Measurements from ENCODE around the gene COPS7A. TPM values are rescaled to one million over a fixed set of nuclear protein-coding genes. Genes with fewer than 3 reads are reported as not detected.

Gene COPS7A
- total RNA-seq, 1 experiment from 2014 or later: 82.3 TPM

DNA sequence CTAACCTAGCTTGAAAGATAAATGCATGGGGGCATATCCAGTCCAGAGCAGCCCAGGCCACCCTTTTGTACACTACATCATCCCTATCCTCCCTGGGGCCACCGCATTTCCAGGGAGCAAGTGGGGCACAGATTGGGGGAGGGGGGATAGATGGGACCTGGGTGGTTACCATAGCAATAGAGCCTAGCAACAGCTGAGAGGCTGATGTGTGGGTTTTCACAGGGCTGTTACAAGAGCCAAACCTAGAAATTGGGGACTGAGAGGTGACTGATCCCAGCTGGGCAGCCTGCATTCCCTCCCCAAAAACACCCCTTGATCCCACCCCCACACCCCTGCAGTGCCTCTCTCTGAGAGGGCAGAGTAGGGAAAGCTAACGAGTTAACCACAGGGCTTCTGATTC, 31.0 kb upstream of the COPS7A start:
- ChIA-PET POLR2A (ENCODE audit: unreplicated experiment) (no interaction called here), CTCF (no interaction called here)
- ATAC-seq (no peak), DNase-seq (no peak)
- Histone ChIP-seq H3K4me1 (ENCODE audit: insufficient read depth, low read length) (0 out of 2 replicates have a peak, but pooled peaks cover under 1% of the 10 kb centered on the region), H3K27me3 (ENCODE audit: low read length) (no peaks in the 10 kb centered on the region), H3K4me3 (ENCODE audit: low read length) (no peak overlapping the region), H3K9ac (ENCODE audit: low read length) (no peak overlapping the region), H3K4me2 (ENCODE audit: low read length) (no peak overlapping the region), H4K20me1 (ENCODE audit: low read length) (no peaks in the 10 kb centered on the region), H3K27ac (ENCODE audit: low read length) (no peak overlapping the region), H3K36me3 (ENCODE audit: low read depth, low read length) (no peaks in the 10 kb centered on the region), H2AFZ (ENCODE audit: low read length) (no peak overlapping the region), H3K9me3 (ENCODE audit: low read length) (no peaks in the 10 kb centered on the region), H3K9me2 (replicated peaks; ENCODE audit: low read length) (no peaks in the 10 kb centered on the region), H3K79me2 (ENCODE audit: low read length) (peaks cover 24% of the 10 kb centered on the region), H3F3A (ENCODE audit: low read length, unreplicated experiment) (no peaks in the 10 kb centered on the region)
- TF ChIP-seq EZH2phosphoT487 (IDR thresholded peaks at IDR 0.05; ENCODE audit: borderline replicate concordance, low read length): no peak
- no peak for TF ChIP-seq EZH2 (IDR thresholded peaks at IDR 0.05; ENCODE audit: low read length, unreplicated experiment)
- TF ChIP-seq CTCF (conservative IDR thresholded peaks at IDR 0.05; ENCODE audit: low read depth, low read length): no peak
- no TSS peak for BruUV-seq (replicated peaks)
- intact Hi-C loops (cut with micrococcal nuclease): no loop called here

- no peaks in the 10 kb centered on the region for H3K9me3 ChIP-seq (ENCODE audit: low read length)
- TF ChIP-seq CTCF (conservative IDR thresholded peaks at IDR 0.05; ENCODE audit: low read depth, low read length) (no peak), EZH2 (IDR thresholded peaks at IDR 0.05; ENCODE audit: low read length, unreplicated experiment) (no peak), EZH2phosphoT487 (IDR thresholded peaks at IDR 0.05; ENCODE audit: borderline replicate concordance, low read length) (no peak)
- H3K4me2 ChIP-seq (ENCODE audit: low read length): no peak overlapping the region
- H3K9me2 ChIP-seq (replicated peaks; ENCODE audit: low read length): no peaks in the 10 kb centered on the region
- intact Hi-C loops (cut with micrococcal nuclease): no loop called here
- H3K4me3 ChIP-seq (ENCODE audit: low read length): no peak overlapping the region
- ChIA-PET POLR2A (ENCODE audit: unreplicated experiment) (no interaction called here), CTCF (no interaction called here)
- peaks cover 14% of the 10 kb centered on the region for H3K79me2 ChIP-seq (ENCODE audit: low read length)
- no peaks in the 10 kb centered on the region for H3F3A ChIP-seq (ENCODE audit: low read length, unreplicated experiment)
- ATAC-seq (no peak), DNase-seq (no peak)
- no peak overlapping the region for H2AFZ ChIP-seq (ENCODE audit: low read length)
- no peaks in the 10 kb centered on the region for H4K20me1 ChIP-seq (ENCODE audit: low read length)
- no peaks in the 10 kb centered on the region for H3K4me1 ChIP-seq (ENCODE audit: insufficient read depth, low read length)
- BruUV-seq (replicated peaks): no TSS peak
- H3K36me3 ChIP-seq (ENCODE audit: low read depth, low read length): no peaks in the 10 kb centered on the region
- H3K9ac ChIP-seq (ENCODE audit: low read length): no peak overlapping the region
- H3K27me3 ChIP-seq (ENCODE audit: low read length): 0 out of 2 replicates have a peak, but pooled peaks cover 3% of the 10 kb centered on the region
- no peak overlapping the region for H3K27ac ChIP-seq (ENCODE audit: low read length)
Measured at GRCh38 chr12:6693832-6694355, 30.0 kb upstream of the COPS7A start.

- Histone ChIP-seq H3K9me2 (replicated peaks; ENCODE audit: low read length) (no peaks in the 10 kb centered on the region), H3K27me3 (ENCODE audit: low read length) (peaks cover 10% of the 10 kb centered on the region; the same call in 1 of the 2 replicates), H3K9me3 (ENCODE audit: low read length) (no peaks in the 10 kb centered on the region), H4K20me1 (ENCODE audit: low read length) (no peaks in the 10 kb centered on the region), H3K9ac (ENCODE audit: low read length) (no peak overlapping the region), H3K4me3 (ENCODE audit: low read length) (no peak overlapping the region), H3F3A (ENCODE audit: low read length, unreplicated experiment) (no peaks in the 10 kb centered on the region), H3K4me2 (ENCODE audit: low read length) (no peak overlapping the region), H3K79me2 (ENCODE audit: low read length) (peaks cover 9% of the 10 kb centered on the region), H3K27ac (ENCODE audit: low read length) (no peak overlapping the region), H2AFZ (ENCODE audit: low read length) (no peak overlapping the region), H3K36me3 (ENCODE audit: low read depth, low read length) (no peaks in the 10 kb centered on the region), H3K4me1 (ENCODE audit: insufficient read depth, low read length) (no peaks in the 10 kb centered on the region)
- ChIA-PET POLR2A (ENCODE audit: unreplicated experiment) (no interaction called here), CTCF (no interaction called here)
- no TSS peak for BruUV-seq (replicated peaks)
- TF ChIP-seq CTCF (conservative IDR thresholded peaks at IDR 0.05; ENCODE audit: low read depth, low read length): no peak
- no peak for TF ChIP-seq EZH2phosphoT487 (IDR thresholded peaks at IDR 0.05; ENCODE audit: borderline replicate concordance, low read length)
- TF ChIP-seq EZH2 (IDR thresholded peaks at IDR 0.05; ENCODE audit: low read length, unreplicated experiment): no peak
- DNase-seq: no peak
- intact Hi-C loops (cut with micrococcal nuclease): loop anchor here (5.0 kb wide), 1 partner anchor 77 kb away; no protein-coding TSS in a partner anchor
- ATAC-seq: no peak
Measured at GRCh38 chr12:6694701-6695100, 29.1 kb upstream of the COPS7A start.

All from PC-3 (cell line).